ENCODE results near the gene FAM177A1. TPM values are rescaled to one million over a fixed set of nuclear protein-coding genes. Genes with fewer than 3 reads are reported as not detected.

The FAM177A1 gene
- total RNA-seq, 1 donor from 2014 or later: 35.1 TPM

- DNase-seq (ENCODE audit: low spot score in 2 of 2): no peak
- Histone ChIP-seq H3K9me3 (no peaks in the 10 kb centered on the region), H3K36me3 (peaks cover 58 to 77% of the 10 kb centered on the region in 2 donors), H3K4me3 (no peak overlapping the region), H3K27ac (no peak overlapping the region), H3K4me1 (no peaks in the 10 kb centered on the region), H3K27me3 (no peaks in the 10 kb centered on the region)
- TF ChIP-seq, protein P1, sequence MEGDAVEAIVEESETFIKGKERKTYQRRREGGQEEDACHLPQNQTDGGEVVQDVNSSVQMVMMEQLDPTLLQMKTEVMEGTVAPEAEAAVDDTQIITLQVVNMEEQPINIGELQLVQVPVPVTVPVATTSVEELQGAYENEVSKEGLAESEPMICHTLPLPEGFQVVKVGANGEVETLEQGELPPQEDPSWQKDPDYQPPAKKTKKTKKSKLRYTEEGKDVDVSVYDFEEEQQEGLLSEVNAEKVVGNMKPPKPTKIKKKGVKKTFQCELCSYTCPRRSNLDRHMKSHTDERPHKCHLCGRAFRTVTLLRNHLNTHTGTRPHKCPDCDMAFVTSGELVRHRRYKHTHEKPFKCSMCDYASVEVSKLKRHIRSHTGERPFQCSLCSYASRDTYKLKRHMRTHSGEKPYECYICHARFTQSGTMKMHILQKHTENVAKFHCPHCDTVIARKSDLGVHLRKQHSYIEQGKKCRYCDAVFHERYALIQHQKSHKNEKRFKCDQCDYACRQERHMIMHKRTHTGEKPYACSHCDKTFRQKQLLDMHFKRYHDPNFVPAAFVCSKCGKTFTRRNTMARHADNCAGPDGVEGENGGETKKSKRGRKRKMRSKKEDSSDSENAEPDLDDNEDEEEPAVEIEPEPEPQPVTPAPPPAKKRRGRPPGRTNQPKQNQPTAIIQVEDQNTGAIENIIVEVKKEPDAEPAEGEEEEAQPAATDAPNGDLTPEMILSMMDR (IDR thresholded peaks at IDR 0.05): no peak
- intact Hi-C loops (cut with DNase I): no loop called here
Observed at GRCh38 chr14:35113308-35113950, 67.4 kb downstream of the FAM177A1 start.

DNA sequence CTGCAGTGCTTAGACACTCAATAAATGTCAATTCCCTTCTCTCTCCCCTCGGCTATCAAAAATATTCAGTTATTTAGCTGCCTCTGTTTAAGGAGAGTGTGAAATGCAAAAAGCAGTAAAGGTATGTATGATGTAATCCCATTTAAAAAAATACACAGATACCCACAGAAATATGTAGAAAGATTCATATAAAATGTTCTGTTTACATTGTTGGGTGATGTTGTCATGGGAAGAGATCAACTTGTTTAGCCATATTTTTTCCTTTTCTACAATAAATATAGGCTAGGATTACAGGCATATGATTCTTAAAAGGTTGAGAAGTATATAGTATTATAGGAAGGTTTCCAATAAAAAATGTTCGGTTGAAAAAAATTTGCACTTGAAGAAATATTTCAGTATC is 68.0 kb downstream of the FAM177A1 start:
- intact Hi-C loops (cut with DNase I): no loop called here

GRCh38 chr14:35116242-35116641 is 70.2 kb downstream of the FAM177A1 start:
- H3K36me3 ChIP-seq: peaks cover 33 to 50% of the 10 kb centered on the region in 2 donors

More for the DNA sequence above, 68.0 kb downstream of the FAM177A1 start:
- Histone ChIP-seq H3K27ac (no peak overlapping the region), H3K36me3 (peaks cover 53 to 71% of the 10 kb centered on the region in 2 donors), H3K4me1 (no peaks in the 10 kb centered on the region), H3K27me3 (no peaks in the 10 kb centered on the region), H3K9me3 (no peaks in the 10 kb centered on the region), H3K4me3 (no peak overlapping the region)
- TF ChIP-seq, protein P1 (IDR thresholded peaks at IDR 0.05): no peak
- no peak for DNase-seq (ENCODE audit: low spot score in 2 of 2)

GRCh38 chr14:35117112-35117511 is 71.0 kb downstream of the FAM177A1 start:
- H3K4me3 ChIP-seq: no peak overlapping the region
- no peak for DNase-seq (ENCODE audit: low spot score in 2 of 2)
- H3K4me1 ChIP-seq: peaks cover 0 to 5% of the 10 kb centered on the region in 2 donors
- H3K9me3 ChIP-seq: no peaks in the 10 kb centered on the region
- no peak overlapping the region for H3K27ac ChIP-seq
- H3K36me3 ChIP-seq: peaks cover 26 to 41% of the 10 kb centered on the region in 2 donors
- H3K27me3 ChIP-seq: no peaks in the 10 kb centered on the region
- TF ChIP-seq, protein P1 (IDR thresholded peaks at IDR 0.05): no peak
- intact Hi-C loops (cut with DNase I): no loop called here

More at GRCh38 chr14:35116242-35116641, 70.2 kb downstream of the FAM177A1 start:
- DNase-seq (ENCODE audit: low spot score in 2 of 2): no peak
- H3K27ac ChIP-seq: no peak overlapping the region
- intact Hi-C loops (cut with DNase I): no loop called here
- no peaks in the 10 kb centered on the region for H3K9me3 ChIP-seq
- TF ChIP-seq, protein P1 (IDR thresholded peaks at IDR 0.05): no peak
- H3K4me1 ChIP-seq: peaks cover 0 to 5% of the 10 kb centered on the region in 2 donors
- no peaks in the 10 kb centered on the region for H3K27me3 ChIP-seq
- no peak overlapping the region for H3K4me3 ChIP-seq

DNA sequence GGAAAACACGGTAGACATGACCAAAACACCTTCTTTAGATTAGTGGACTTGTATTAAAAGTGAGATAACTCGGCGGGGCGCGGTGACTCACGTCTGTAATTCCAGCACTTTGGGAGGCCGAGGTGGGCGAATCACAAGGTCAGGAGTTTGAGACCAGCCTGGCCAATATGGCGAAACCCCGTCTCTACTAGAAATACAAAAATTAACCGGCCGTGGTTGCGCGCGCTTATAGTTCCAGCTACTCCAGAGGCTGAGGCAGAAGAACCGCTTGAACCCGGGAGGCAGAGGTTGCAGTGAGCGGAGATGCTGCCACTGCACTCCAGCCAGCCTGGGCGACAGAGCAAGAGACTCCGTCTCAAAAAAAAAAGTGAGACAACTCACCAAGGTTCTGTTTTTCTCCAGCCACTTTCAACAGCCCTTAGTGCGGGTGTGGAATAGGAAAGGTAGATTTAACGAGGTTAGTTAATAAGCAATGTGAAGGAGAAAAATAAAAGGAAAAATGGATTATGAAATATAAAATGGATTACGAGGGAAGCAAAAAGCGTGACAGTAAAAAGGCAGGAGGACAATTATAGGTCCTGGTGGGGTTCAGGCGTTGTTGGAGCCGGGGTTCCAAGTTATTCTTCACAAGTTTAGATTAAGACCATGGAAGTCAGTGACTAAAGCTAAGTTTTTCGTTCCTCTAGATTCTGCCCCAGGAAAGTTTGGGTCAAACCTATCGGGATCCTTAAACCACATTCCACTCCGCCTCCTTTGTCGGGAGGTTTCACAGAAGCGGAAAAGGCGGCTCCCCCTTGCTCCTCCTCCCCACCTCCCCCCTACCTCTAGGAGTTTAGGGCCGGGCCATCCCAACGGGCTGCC is 75.2 kb downstream of the FAM177A1 start:
- Histone ChIP-seq H3K27me3 (no peaks in the 10 kb centered on the region), H3K36me3 (peaks cover 0 to 7% of the 10 kb centered on the region in 2 donors), H3K9me3 (no peaks in the 10 kb centered on the region), H3K4me3 (peak overlapping the region; percentile 83 to 92), H3K4me1 (peaks cover 3 to 18% of the 10 kb centered on the region in 2 donors), H3K27ac (peak overlapping the region; percentile 91 to 98)
- intact Hi-C loops (cut with DNase I): loop anchor here (5.0 kb wide), 2 partner anchors 171 to 409 kb away; partner anchors contain the start of genes CFL2 and PSMA6
- TF ChIP-seq, protein P1 (IDR thresholded peaks at IDR 0.05): no peak
- no peak for DNase-seq (ENCODE audit: low spot score in 2 of 2)
